ENCODE data around the gene MBNL2. TPM values are rescaled to one million over a fixed set of nuclear protein-coding genes. Genes with fewer than 3 reads are reported as not detected.

MBNL2 gene
- total and polyA plus RNA-seq, 2 of the 4 experiments (the other 2 are of a cell fraction), result 26.9 to 103 TPM

DNA sequence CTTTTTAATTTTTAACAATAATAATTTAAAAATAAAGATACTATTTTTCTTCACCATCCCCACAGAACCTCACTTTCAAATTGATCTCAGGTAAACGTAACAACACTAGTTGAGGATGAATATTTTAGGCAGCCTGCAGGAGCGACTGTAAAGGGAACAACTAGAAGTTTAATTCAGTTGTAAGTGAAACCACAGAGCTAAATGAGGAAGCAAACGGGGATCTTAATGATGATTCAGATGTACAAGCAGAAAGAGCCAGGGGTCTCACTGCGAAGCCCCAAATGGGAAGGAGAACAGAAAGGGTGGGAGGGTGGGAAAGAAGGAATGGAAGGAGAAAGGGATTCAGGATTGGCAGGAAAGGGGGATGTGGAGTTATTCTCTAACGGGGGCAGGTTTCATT lies 157.3 kb downstream of the MBNL2 start:
- no peak overlapping the region for H2AFZ ChIP-seq (replicated peaks; ENCODE audit: low read length, poor library complexity)
- H4K20me1 ChIP-seq (ENCODE audit: insufficient read depth, low read length), result no peaks in the 10 kb centered on the region
- H3K79me1 ChIP-seq (ENCODE audit: low read depth in 1 of 2, low read length in 2 of 2), result peaks cover 11 to 39% of the 10 kb centered on the region in 2 experiments
- H2BK20ac ChIP-seq (ENCODE audit: low read depth, low read length), result no peak overlapping the region
- TF ChIP-seq, protein P1, sequence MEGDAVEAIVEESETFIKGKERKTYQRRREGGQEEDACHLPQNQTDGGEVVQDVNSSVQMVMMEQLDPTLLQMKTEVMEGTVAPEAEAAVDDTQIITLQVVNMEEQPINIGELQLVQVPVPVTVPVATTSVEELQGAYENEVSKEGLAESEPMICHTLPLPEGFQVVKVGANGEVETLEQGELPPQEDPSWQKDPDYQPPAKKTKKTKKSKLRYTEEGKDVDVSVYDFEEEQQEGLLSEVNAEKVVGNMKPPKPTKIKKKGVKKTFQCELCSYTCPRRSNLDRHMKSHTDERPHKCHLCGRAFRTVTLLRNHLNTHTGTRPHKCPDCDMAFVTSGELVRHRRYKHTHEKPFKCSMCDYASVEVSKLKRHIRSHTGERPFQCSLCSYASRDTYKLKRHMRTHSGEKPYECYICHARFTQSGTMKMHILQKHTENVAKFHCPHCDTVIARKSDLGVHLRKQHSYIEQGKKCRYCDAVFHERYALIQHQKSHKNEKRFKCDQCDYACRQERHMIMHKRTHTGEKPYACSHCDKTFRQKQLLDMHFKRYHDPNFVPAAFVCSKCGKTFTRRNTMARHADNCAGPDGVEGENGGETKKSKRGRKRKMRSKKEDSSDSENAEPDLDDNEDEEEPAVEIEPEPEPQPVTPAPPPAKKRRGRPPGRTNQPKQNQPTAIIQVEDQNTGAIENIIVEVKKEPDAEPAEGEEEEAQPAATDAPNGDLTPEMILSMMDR (conservative IDR thresholded peaks at IDR 0.05; ENCODE audit: low read depth, low read length), result no peak
- TF ChIP-seq FOS (IDR thresholded peaks at IDR 0.05; ENCODE audit: low read depth, low read length) (no peak), BHLHE40 (IDR thresholded peaks at IDR 0.05; ENCODE audit: low read depth, low read length) (no peak), POLR2A (IDR thresholded peaks at IDR 0.05; ENCODE audit: low read depth, low read length) (no peak)
- 92% methylated on average over 2 of the region's 5 CpGs; no CpG with 5 or more reads in 1 of the 2 experiments for WGBS, 2 experiments (ENCODE audit: extremely low coverage in 2 of 2, insufficient read length in 1 of 2)
- H3K27me3 ChIP-seq (ENCODE audit: control insufficient read depth, insufficient read depth, low read length), result no peaks in the 10 kb centered on the region
- H2AK5ac ChIP-seq (ENCODE audit: low read depth, low read length), result no peak overlapping the region
- no peak overlapping the region for H3K4me2 ChIP-seq (ENCODE audit: low read depth, low read length)
- H3K4me3 ChIP-seq (ENCODE audit: insufficient read depth, low read depth, low read length), result no peak overlapping the region
- H2AK9ac ChIP-seq (replicated peaks; ENCODE audit: low read depth, low read length, poor library complexity), result no peak overlapping the region
- H4K8ac ChIP-seq (ENCODE audit: low read depth in 2 of 2, low read length in 2 of 2), result no peak overlapping the region
- dilution Hi-C loops (cut with HindIII; ENCODE audit: low sequenced_read_pairs, unreplicated experiment) (no loop called here), in situ Hi-C loops (cut with MboI; ENCODE audit: low sequenced_read_pairs) (loop anchor here (10.0 kb wide), 1 partner anchor 185 kb away; no protein-coding TSS in a partner anchor), intact Hi-C loops (cut with micrococcal nuclease) (no loop called here)
- H2BK5ac ChIP-seq (ENCODE audit: low read depth, low read length, poor library complexity, severe bottlenecking), result no peak overlapping the region
- no TSS peak for BruUV-seq (replicated peaks)
- no peak overlapping the region for H2BK15ac ChIP-seq (ENCODE audit: low read depth, low read length)
- no peak for DNase-seq
- H3K4me1 ChIP-seq (ENCODE audit: control insufficient read depth, insufficient read depth, low read length), result peaks cover 2% of the 10 kb centered on the region; the same call in 1 of the 2 replicates
- H3K9me1 ChIP-seq (ENCODE audit: insufficient read depth, low read length), result peaks cover 14% of the 10 kb centered on the region
- ChIA-PET POLR2A (ENCODE audit: unreplicated experiment) (no interaction called here), CTCF (no interaction called here)
- no peak overlapping the region for H2BK120ac ChIP-seq (ENCODE audit: low read depth, low read length)
- no peak overlapping the region for H3K23ac ChIP-seq (ENCODE audit: low read depth, low read length)
- no peak overlapping the region for H3K27ac ChIP-seq (ENCODE audit: insufficient read depth, low read length)
- no peak overlapping the region for H3K56ac ChIP-seq (ENCODE audit: extremely low read depth, insufficient read depth, low read length)
- no peak overlapping the region for H3K14ac ChIP-seq (replicated peaks; ENCODE audit: low read depth, low read length)
- no peak overlapping the region for H3K18ac ChIP-seq (ENCODE audit: low read depth, low read length)
- no peak overlapping the region for H3K9ac ChIP-seq (ENCODE audit: low read depth, low read length)
- H3K9me3 ChIP-seq (ENCODE audit: control insufficient read depth, insufficient read depth, low read length), result no peaks in the 10 kb centered on the region
- no peak overlapping the region for H4K91ac ChIP-seq (ENCODE audit: insufficient read depth, low read depth, low read length)
- ATAC-seq (ENCODE audit: low read depth), result no peak
- H3K36me3 ChIP-seq (ENCODE audit: control insufficient read depth, insufficient read depth, low read length), result peaks cover 28% of the 10 kb centered on the region
- no peak overlapping the region for H4K5ac ChIP-seq (ENCODE audit: low read depth, low read length)
- no peak overlapping the region for H3K4ac ChIP-seq (ENCODE audit: low read depth, low read length)

Measured in IMR-90 (cell line).